HEK293T (cell line): ENCODE data around the gene NEK6.
A peak's percentile ranks its signal among the peaks of the same experiment; 100 is the strongest.
"Not testable (repeated sequence)": the region's sequence is repeated elsewhere in the genome, so short reads cannot be mapped to it uniquely, and the experiment has no call there.

ENCODE experiments used
- CTCF ChIA-PET: fragments of 350-600 bp; formaldehyde crosslinking; extraction: SDS; loops from one replicate; lab custom pipeline; 2021; ENCODE audit warnings: antibody characterized with exemption, inconsistent platforms; lab: Yijun Ruan, JAX
- POLR2A ChIA-PET: fragments of 350-600 bp; formaldehyde crosslinking; extraction: SDS; loops from one replicate; lab custom pipeline; 2020; ENCODE audit warnings: antibody characterized with exemption, inconsistent platforms; lab: Yijun Ruan, JAX
- DNase-seq: peaks from one replicate; pipeline ENCODE4 v3.0.0; 2012; ENCODE audit warnings: mixed read lengths; ENCODE audit errors: extremely low spot score
- ARNT ChIP-seq: fragments of 450-650 bp; IDR thresholded peaks from 2 replicates; pipeline ENCODE4 v1.6.1; 2017; ENCODE audit warnings: mild to moderate bottlenecking
- BHLHE40 ChIP-seq: fragments of 450-650 bp; IDR thresholded peaks from 2 replicates; pipeline ENCODE4 v1.6.1; 2016; ENCODE audit warnings: mild to moderate bottlenecking, moderate library complexity, borderline replicate concordance
- CTBP1 ChIP-seq: fragments of 450-650 bp; IDR thresholded peaks from 2 replicates; pipeline ENCODE4 v1.6.1; 2016; ENCODE audit warnings: borderline replicate concordance
- ELF4 ChIP-seq: fragments of 450-650 bp; IDR thresholded peaks from 2 replicates; pipeline ENCODE4 v1.6.1; 2017; ENCODE audit warnings: antibody characterized with exemption
- FOXA1 ChIP-seq: fragments of 450-650 bp; IDR thresholded peaks from 2 replicates; pipeline ENCODE4 v1.6.1; 2016; ENCODE audit warnings: mild to moderate bottlenecking
- FOXK2 ChIP-seq: fragments of 450-650 bp; IDR thresholded peaks from 2 replicates; pipeline ENCODE4 v1.6.1; 2016; ENCODE audit warnings: mild to moderate bottlenecking
- FOXM1 ChIP-seq: fragments of 450-650 bp; IDR thresholded peaks from 2 replicates; pipeline ENCODE4 v1.6.1; 2017; ENCODE audit warnings: mild to moderate bottlenecking, borderline replicate concordance
- HDGF ChIP-seq: fragments of 450-650 bp; IDR thresholded peaks from 2 replicates; pipeline ENCODE4 v1.6.1; 2017; ENCODE audit warnings: antibody characterized with exemption, borderline replicate concordance
- L3MBTL2 ChIP-seq: fragments of 450-650 bp; conservative IDR thresholded peaks from 2 replicates; pipeline ENCODE4 v1.6.1; 2016; ENCODE audit warnings: mild to moderate bottlenecking
- LEF1 ChIP-seq: fragments of 450-650 bp; IDR thresholded peaks from 2 replicates; pipeline ENCODE4 v1.6.1; 2017; ENCODE audit warnings: mild to moderate bottlenecking, borderline replicate concordance
- NFRKB ChIP-seq: fragments of 450-650 bp; IDR thresholded peaks from 2 replicates; pipeline ENCODE4 v1.6.1; 2016; ENCODE audit warnings: mild to moderate bottlenecking, moderate library complexity
- SP1 ChIP-seq: fragments of 450-650 bp; IDR thresholded peaks from 2 replicates; pipeline ENCODE4 v1.6.1; 2017
- SUZ12 ChIP-seq: fragments of 450-650 bp; IDR thresholded peaks from 2 replicates; pipeline ENCODE4 v1.6.1; 2016; ENCODE audit warnings: mild to moderate bottlenecking
- TARDBP ChIP-seq: fragments of 450-650 bp; IDR thresholded peaks from 2 replicates; pipeline ENCODE4 v1.6.1; 2016
- ZNF384 ChIP-seq: fragments of 450-650 bp; IDR thresholded peaks from 2 replicates; pipeline ENCODE4 v1.6.1; 2016
- TF ChIP-seq, protein P1 (sequence below): fragments of 450-650 bp; IDR thresholded peaks from 2 replicates; pipeline ENCODE4 v1.6.1; 2016

NEK6 gene

DNA sequence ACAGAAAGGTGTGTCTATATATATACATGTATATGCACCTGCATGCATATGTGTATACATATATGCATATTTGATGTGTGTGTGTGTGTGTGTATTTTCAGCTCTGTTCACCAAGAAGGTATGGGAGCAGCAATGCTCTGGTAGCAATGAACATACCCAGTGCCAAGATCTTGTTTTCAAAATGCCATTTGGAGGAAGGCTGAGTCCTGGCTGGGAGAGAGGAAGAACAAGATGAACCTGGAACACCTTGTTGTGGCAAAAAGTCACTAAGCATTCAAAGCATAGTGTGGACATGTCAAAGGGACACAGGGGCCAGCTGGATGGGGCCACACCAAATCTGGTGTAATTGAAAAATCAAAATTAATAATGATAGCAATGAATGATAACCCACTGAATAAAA lies 31.8 kb upstream of the NEK6 start:
- DNase-seq: no peak
- TF ChIP-seq ARNT (no peak), FOXK2 (no peak), SP1 (no peak), HDGF (no peak), FOXM1 (no peak), ZNF384 (no peak), FOXA1 (no peak), NFRKB (no peak), L3MBTL2 (no peak), SUZ12 (no peak), TARDBP (no peak)
- ChIA-PET CTCF (no interaction called here), POLR2A (interaction anchor here (1.1 kb wide), 1 partner anchor 8 kb away, joined by 3 read pairs; no protein-coding TSS in a partner anchor)

DNA sequence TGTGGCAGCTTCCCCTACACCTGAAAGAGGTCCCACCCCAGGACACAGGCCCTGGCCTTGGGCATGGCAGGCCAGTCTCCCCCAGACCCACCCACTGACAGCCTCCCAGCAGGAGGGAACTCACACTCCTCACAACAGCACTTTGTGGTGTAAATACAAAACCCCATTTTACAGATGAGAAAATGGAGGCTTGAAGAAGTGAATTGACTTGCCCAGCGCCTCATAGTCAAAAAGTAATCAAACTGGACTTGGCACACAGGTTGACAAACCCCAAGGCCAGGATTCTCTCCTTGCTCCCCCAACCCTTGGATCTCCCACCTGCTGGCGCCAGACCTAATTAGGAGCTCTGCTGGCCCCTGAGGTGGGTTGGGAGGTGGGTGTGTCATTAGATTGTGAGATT lies 29.2 kb upstream of the NEK6 start:
- no peak for DNase-seq
- CTCF ChIA-PET: no interaction called here
- TF ChIP-seq FOXK2: no peak
- TF ChIP-seq CTBP1: no peak
- TF ChIP-seq, protein P1, sequence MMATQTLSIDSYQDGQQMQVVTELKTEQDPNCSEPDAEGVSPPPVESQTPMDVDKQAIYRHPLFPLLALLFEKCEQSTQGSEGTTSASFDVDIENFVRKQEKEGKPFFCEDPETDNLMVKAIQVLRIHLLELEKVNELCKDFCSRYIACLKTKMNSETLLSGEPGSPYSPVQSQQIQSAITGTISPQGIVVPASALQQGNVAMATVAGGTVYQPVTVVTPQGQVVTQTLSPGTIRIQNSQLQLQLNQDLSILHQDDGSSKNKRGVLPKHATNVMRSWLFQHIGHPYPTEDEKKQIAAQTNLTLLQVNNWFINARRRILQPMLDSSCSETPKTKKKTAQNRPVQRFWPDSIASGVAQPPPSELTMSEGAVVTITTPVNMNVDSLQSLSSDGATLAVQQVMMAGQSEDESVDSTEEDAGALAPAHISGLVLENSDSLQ: no peak
- no peak for TF ChIP-seq SUZ12
- TF ChIP-seq FOXA1: no peak
- TF ChIP-seq ZNF384: no peak
- no peak for TF ChIP-seq LEF1
- no peak for TF ChIP-seq ELF4
- no peak for TF ChIP-seq NFRKB
- no peak for TF ChIP-seq BHLHE40
- POLR2A ChIA-PET: no interaction called here

DNA sequence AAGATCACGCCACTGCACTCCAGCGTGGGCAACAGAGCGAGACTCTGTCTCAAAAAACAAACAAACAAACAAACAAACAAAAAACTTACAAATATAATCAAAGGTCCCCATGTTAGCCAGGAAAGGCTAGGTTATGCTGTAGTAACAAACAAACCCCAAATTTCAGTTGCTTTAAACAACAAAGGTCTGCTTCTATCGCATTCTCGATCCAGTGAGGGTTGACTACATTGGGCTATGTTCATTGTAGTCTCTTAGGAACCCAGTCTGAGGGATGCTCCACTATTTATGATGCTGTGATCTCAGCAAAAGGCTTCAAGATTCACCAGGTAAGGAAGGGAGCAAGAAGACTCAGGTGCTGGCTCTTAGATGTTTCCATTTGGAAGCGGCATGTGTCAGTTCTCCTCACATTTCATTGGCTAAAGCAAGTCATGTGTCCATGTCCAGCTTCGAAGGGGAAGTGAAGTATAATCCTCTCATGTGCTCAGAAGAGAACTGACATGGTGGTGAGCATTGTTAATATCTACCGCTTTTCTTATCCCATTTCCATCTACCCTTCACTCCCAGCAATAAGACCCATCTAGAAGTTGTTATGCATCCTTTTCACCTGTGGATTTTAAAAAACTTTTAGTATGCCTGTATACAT lies 26.5 kb upstream of the NEK6 start:
- CTCF ChIA-PET: no interaction called here
- POLR2A ChIA-PET: no interaction called here
- 0 out of 2 replicates have a peak, but pooled peaks have one; percentile 28 for TF ChIP-seq L3MBTL2
- TF ChIP-seq BHLHE40: no peak
- no peak for TF ChIP-seq SUZ12
- DNase-seq: no peak

DNA sequence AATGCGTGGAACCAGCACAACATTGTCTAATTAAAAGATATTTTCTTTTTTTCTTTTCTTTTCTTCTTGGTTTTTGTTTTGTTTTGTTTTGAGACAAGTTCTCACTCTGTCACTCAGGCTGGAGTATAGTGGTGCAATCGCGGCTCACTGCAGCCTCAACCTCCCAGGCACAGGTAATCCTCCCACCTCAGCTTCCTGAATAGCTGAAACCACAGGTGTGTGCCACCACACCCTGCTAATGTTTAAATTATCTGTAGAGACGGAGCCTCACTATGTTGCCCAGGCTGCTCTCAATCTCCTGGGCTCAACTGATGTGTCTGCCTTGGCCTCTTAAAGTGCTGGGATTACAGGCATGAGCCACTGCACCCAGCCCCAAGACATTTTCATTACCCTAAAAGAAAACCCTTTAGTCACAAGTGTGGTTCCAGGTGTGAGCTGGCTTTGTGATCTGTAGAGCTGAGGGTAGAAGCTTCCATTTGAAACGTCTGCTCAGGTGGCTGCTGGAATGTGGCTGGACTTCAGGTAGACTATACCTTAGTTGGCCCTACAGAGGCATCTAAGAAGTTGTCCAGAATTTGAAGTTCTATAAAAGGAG lies 19.1 kb upstream of the NEK6 start:
- TF ChIP-seq ZNF384: no peak
- no peak for TF ChIP-seq CTBP1
- TF ChIP-seq L3MBTL2: no peak
- no peak for TF ChIP-seq FOXK2
- no peak for TF ChIP-seq SP1
- TF ChIP-seq SUZ12: no peak
- no peak for TF ChIP-seq FOXM1
- TF ChIP-seq LEF1: no peak
- TF ChIP-seq TARDBP: no peak
- no peak for TF ChIP-seq HDGF
- TF ChIP-seq BHLHE40: no peak
- no peak for TF ChIP-seq NFRKB
- TF ChIP-seq FOXA1: no peak
- TF ChIP-seq, protein P1: no peak
- TF ChIP-seq ARNT: no peak
- TF ChIP-seq ELF4: no peak
- DNase-seq: no peak
- CTCF ChIA-PET: no interaction called here
- POLR2A ChIA-PET: interaction anchor here (1.2 kb wide), 1 partner anchor 198 kb away, joined by 3 read pairs; no protein-coding TSS in a partner anchor

DNA sequence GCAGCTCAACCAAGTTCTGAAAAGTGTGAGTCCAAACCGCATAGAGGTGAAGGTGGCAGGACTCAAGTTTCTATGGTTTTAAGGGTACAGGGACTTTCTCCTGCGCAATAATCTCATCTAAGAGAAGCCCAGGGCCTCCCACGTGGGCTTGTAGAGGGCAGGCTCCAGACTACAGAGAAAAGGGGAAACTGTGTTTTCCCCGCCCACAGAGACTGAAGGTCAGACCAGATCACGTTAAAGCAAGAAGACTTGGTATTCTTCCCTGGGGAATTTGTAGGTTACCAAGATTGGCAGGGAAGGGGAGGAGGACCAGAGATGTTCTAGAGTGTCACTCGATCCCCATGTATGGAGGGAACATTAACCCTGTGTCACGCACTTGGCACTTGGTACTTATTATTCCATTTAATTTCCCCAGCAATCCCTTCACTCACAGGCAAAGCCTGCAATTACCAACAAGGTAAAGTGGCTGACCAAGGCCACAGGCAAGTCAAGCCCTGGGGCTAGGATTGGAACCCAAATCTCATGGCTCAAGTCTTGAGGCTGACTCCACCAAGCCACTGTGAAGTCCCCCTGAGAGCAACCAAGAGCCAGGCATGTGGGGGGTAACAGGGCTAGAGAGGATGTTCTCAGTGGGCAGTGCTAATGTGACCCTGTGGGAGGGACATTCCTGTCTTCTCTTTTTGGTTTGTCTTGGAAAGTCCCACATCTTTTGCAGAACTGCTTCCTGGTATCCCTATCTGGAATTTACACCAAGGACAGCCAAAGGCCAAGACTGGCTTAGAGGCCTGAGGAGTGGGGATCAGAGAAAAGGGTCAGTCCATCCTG lies 18.3 kb upstream of the NEK6 start:
- no peak for DNase-seq
- TF ChIP-seq HDGF (no peak), SP1 (no peak), BHLHE40 (no peak), NFRKB (no peak)
- ChIA-PET CTCF (no interaction called here), POLR2A (no interaction called here)

DNA sequence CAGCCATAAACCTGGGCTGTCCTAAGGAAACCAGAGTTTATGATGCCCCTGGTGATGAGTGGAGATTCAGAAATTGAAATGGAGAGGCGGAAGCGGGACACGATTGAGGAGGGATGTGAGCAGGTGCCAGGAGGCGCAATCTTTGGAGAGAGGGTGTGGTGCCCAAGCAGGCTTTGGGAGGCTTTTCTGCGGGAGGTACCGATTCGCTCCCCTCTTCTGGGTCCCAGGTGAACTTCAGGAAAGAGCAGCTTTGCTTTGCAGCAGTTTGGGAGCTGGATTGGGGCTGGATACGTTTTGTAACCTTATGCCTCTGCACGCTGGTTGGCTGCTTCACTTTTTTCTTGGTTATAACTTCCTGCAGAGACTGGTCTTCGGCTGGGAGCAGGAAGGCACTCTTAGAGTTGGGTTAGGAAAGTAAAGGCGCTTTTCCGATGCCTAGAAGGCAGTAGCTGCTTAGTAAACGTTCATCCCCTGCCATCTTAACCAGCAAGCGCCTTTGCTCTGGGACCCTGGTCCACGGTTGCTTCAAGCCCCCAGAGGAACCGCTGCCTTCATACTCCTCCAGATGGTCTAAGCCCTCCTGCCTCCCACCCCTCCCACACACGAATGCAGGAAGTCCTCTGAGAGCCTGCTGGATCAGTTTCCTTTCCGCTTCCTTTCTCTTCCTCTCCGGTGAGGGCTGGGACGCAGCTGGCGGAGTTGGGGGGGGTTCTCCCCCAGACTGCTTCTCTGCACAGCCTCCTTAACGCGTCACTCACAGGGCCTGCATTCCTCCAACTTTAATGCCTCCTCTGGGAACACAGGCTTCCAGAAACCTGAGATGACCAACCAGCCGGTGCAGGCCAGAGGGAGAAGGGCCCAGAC lies 15.2 kb upstream of the NEK6 start:
- CTCF ChIA-PET: no interaction called here
- no peak for DNase-seq
- TF ChIP-seq FOXA1: no peak
- no peak for TF ChIP-seq BHLHE40
- no peak for TF ChIP-seq L3MBTL2
- TF ChIP-seq, protein P1: peak; percentile 40; the same call in 1 of the 2 replicates
- TF ChIP-seq NFRKB: no peak
- TF ChIP-seq SP1: no peak
- POLR2A ChIA-PET: no interaction called here

DNA sequence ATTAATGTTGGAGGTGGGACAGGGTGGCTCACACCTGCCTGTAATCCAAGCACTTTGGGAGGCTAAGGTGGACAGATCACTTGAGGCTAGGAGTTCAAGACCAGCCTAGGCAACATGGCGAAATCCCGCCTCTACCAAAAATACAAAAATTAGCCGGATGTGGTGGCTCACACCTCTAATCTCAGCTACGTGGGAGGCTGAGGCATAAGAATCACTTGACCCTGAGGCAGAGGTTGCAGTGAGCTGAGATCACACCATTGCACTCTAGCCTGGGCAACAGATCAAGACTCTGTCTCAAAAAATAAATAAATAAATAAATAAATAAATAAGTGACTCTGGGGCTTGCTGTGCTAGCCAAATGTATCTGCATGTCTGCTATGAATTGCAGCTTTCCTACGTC lies 10.4 kb upstream of the NEK6 start:
- POLR2A ChIA-PET, DNase-seq, CTCF ChIA-PET: not testable (repeated sequence)
